Left lung (tissue), 10 donors: ENCODE data around the gene CD28. TPM values are rescaled to one million over a fixed set of nuclear protein-coding genes. Genes with fewer than 3 reads are reported as not detected.

Source experiments
- ATAC-seq: fragments of 200-7000 bp; cut with Tn5 transposase; one replicate; pipeline ENCODE4 v1.9.1; 2020; ENCODE audit warnings: moderate library complexity
- DNase-seq, 4 donors: peaks; one replicate each; pipeline ENCODE4 v3.0.0-alpha.2; 2013 to 2020
- H3K27ac ChIP-seq, 2 donors: fragments of 200-600 bp; sonication (generic) in 1 of 2; one replicate each; pipeline versions ENCODE4 v1.5.0 to v1.8.0; 2020 to 2021
- H3K27me3 ChIP-seq, 2 donors: fragments of 200-600 bp; sonication (generic) in 1 of 2; one replicate each; pipeline versions ENCODE4 v1.5.0 to v1.8.0; 2020 to 2021
- H3K36me3 ChIP-seq, 2 donors: fragments of 200-600 bp; sonication (generic) in 1 of 2; one replicate each; pipeline versions ENCODE4 v1.5.0 to v1.8.0; 2020 to 2021
- H3K4me1 ChIP-seq, 2 donors: fragments of 200-600 bp; one replicate each; pipeline ENCODE4 v1.8.0; 2021
- H3K4me3 ChIP-seq, 2 donors: fragments of 200-600 bp; sonication (generic) in 1 of 2; one replicate each; pipeline versions ENCODE4 v1.5.0 to v1.8.0; 2020 to 2021; ENCODE audit warnings: mild to moderate bottlenecking in 1 of 2
- H3K9me3 ChIP-seq, 2 donors: fragments of 200-600 bp; sonication (generic) in 1 of 2; one replicate each; pipeline versions ENCODE4 v1.5.0 to v1.8.0; 2020 to 2021
- intact Hi-C, 2 donors: fragments of 100-400 bp; cut with DNase I; formaldehyde crosslinking; loops; one replicate each; pipeline versions ENCODE4 v1.11.2 to v1.14.2; 2022
- polyA plus RNA-seq, 6 donors: library from polyadenylated mRNA; unstranded; fragments of 120-200 nt; gene quantifications; one replicate each; pipeline ENCODE4 v1.2.1, GENCODE V29; 2013; ENCODE audit not compliant: insufficient read length in 6 of 6
- total RNA-seq, 2 donors: library from RNA; stranded (reverse); fragmentation: NEBNext Ultra II Directional; extraction: Animal tissue kit (Norgen Biotek cat#: 25700); gene quantifications; one replicate each; pipeline ENCODE4 v1.2.1, GENCODE V29; 2021
- TF ChIP-seq, protein P1 (sequence below), 2 donors: fragments of 200-600 bp; sonication (generic) in 1 of 2; IDR thresholded peaks; one replicate each; pipeline versions ENCODE4 v1.5.0 to v1.8.0; 2021; ENCODE audit warnings: antibody characterized with exemption in 2 of 2
- donor health status: DM: no; HTN: yes; CAD: no.
- donor health status: DM: no; HTN: no; CAD: no.

CD28 gene
- total and polyA plus RNA-seq, 8 donors, result 1.3 to 4.6 (median 2.4) TPM

GRCh38 chr2:203678971-203679370, 27.5 kb upstream of the CD28 start:
- H3K36me3 ChIP-seq, result no peaks in the 10 kb centered on the region
- DNase-seq (no peak), ATAC-seq (no peak)
- TF ChIP-seq, protein P1, sequence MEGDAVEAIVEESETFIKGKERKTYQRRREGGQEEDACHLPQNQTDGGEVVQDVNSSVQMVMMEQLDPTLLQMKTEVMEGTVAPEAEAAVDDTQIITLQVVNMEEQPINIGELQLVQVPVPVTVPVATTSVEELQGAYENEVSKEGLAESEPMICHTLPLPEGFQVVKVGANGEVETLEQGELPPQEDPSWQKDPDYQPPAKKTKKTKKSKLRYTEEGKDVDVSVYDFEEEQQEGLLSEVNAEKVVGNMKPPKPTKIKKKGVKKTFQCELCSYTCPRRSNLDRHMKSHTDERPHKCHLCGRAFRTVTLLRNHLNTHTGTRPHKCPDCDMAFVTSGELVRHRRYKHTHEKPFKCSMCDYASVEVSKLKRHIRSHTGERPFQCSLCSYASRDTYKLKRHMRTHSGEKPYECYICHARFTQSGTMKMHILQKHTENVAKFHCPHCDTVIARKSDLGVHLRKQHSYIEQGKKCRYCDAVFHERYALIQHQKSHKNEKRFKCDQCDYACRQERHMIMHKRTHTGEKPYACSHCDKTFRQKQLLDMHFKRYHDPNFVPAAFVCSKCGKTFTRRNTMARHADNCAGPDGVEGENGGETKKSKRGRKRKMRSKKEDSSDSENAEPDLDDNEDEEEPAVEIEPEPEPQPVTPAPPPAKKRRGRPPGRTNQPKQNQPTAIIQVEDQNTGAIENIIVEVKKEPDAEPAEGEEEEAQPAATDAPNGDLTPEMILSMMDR (IDR thresholded peaks at IDR 0.05), result no peak
- H3K4me3 ChIP-seq, result no peak overlapping the region
- peaks cover 20 to 32% of the 10 kb centered on the region in 2 donors for H3K4me1 ChIP-seq
- no peaks in the 10 kb centered on the region for H3K9me3 ChIP-seq
- intact Hi-C loops, result no loop called here
- no peak overlapping the region for H3K27ac ChIP-seq
- no peaks in the 10 kb centered on the region for H3K27me3 ChIP-seq

DNA sequence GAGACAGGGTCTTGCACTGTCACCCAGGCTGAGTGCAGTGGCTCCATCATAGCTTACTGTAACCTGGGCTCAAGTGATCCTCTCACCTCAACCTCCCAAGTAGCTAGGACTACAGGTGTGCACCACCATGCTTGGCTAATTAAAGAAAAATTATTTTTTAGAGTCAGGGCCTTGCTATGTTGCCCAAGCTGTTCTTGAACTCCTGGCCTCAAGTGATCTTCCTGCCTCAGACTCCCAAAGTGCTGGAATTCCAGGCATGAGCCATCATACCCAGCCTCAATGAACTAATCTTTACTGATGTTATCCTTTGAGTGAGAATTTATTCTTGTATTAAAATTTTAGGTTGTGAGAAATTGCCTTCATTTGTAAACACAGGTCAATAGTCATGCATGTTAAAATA, 27.0 kb upstream of the CD28 start:
- ATAC-seq (no peak), DNase-seq (no peak)
- no peaks in the 10 kb centered on the region for H3K36me3 ChIP-seq
- TF ChIP-seq, protein P1 (IDR thresholded peaks at IDR 0.05), result no peak
- no peak overlapping the region for H3K4me3 ChIP-seq
- no peaks in the 10 kb centered on the region for H3K9me3 ChIP-seq
- no peak overlapping the region for H3K27ac ChIP-seq
- no peaks in the 10 kb centered on the region for H3K27me3 ChIP-seq
- peaks cover 24 to 37% of the 10 kb centered on the region in 2 donors for H3K4me1 ChIP-seq
- intact Hi-C loops, result no loop called here

DNA sequence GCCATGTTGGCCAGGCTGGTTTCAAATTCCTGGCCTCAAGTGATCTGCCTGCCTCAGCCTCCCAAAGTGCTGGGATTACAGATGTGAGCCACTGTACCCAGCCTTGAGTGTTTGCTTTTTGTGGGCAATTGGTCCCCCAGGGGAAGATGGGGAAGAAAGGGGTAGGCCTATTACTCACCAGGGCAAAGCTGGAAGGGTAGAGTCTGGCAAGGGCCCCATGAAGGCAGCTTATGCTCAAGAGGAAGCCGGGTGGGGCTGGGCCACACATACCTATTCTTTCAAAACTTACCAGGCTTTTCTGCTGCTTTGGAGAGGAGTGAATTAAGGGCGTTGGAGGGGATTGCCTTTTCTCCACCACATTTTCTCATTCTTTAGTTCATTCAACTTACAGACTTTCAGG, 24.5 kb upstream of the CD28 start:
- Histone ChIP-seq H3K27me3 (no peaks in the 10 kb centered on the region), H3K36me3 (no peaks in the 10 kb centered on the region), H3K27ac (peak overlapping the region; percentile 55 to 74), H3K4me3 (no peak overlapping the region), H3K9me3 (no peaks in the 10 kb centered on the region), H3K4me1 (peaks cover 24 to 51% of the 10 kb centered on the region in 2 donors)
- intact Hi-C loops, result no loop called here
- TF ChIP-seq, protein P1 (IDR thresholded peaks at IDR 0.05), result no peak
- DNase-seq (peak in 1 of 4 donors; percentile 42), ATAC-seq (peak; percentile 66)

GRCh38 chr2:203682688-203683130, 23.7 kb upstream of the CD28 start:
- Histone ChIP-seq H3K27me3 (no peaks in the 10 kb centered on the region), H3K36me3 (no peaks in the 10 kb centered on the region), H3K9me3 (no peaks in the 10 kb centered on the region), H3K4me3 (no peak overlapping the region), H3K27ac (peak overlapping the region; percentile 55 to 74), H3K4me1 (peaks cover 24 to 56% of the 10 kb centered on the region in 2 donors)
- ATAC-seq, result peak; percentile 35
- intact Hi-C loops, result no loop called here
- TF ChIP-seq, protein P1 (IDR thresholded peaks at IDR 0.05), result no peak
- DNase-seq, result peak in 1 of 4 donors; percentile 76

- peaks cover 24 to 58% of the 10 kb centered on the region in 2 donors for H3K4me1 ChIP-seq
- H3K36me3 ChIP-seq, result no peaks in the 10 kb centered on the region
- no peaks in the 10 kb centered on the region for H3K27me3 ChIP-seq
- H3K9me3 ChIP-seq, result no peaks in the 10 kb centered on the region
- TF ChIP-seq, protein P1 (IDR thresholded peaks at IDR 0.05), result no peak
- DNase-seq (no peak), ATAC-seq (no peak)
- intact Hi-C loops, result no loop called here
- no peak overlapping the region for H3K4me3 ChIP-seq
- H3K27ac ChIP-seq, result peak overlapping the region; percentile 74 to 80
Measured at GRCh38 chr2:203683421-203683820, 23.0 kb upstream of the CD28 start.
